NCI-H1694 treated with DMSO at 0.1 percent for 48 hours (cell line): ENCODE results near the gene PDHA1.

ENCODE experiments used
- DNase-seq: peaks from one replicate; lab custom pipeline; 2025; lab: John Stamatoyannopoulos, UW

The PDHA1 gene

GRCh38 chrX:19375546-19375945, 31.8 kb downstream of the PDHA1 start:
- DNase-seq = no peak

- DNase-seq = no peak
Observed at GRCh38 chrX:19377799-19378198, 34.1 kb downstream of the PDHA1 start.

GRCh38 chrX:19381326-19381725, 37.6 kb downstream of the PDHA1 start:
- DNase-seq = no peak

GRCh38 chrX:19382555-19383145, 38.9 kb downstream of the PDHA1 start:
- no peak for DNase-seq

GRCh38 chrX:19386679-19387078, 43.0 kb downstream of the PDHA1 start:
- DNase-seq = no peak

- DNase-seq = no peak
Observed at GRCh38 chrX:19388064-19388679, 44.4 kb downstream of the PDHA1 start.

GRCh38 chrX:19388741-19389140, 45.0 kb downstream of the PDHA1 start:
- DNase-seq = no peak

GRCh38 chrX:19389227-19389845, 45.6 kb downstream of the PDHA1 start:
- DNase-seq = no peak

- no peak for DNase-seq
Observed at GRCh38 chrX:19392078-19392477, 48.4 kb downstream of the PDHA1 start.

- no peak for DNase-seq
Observed at GRCh38 chrX:19392703-19393102, 49.0 kb downstream of the PDHA1 start.

GRCh38 chrX:19403696-19404095, 60.0 kb downstream of the PDHA1 start:
- no peak for DNase-seq

- DNase-seq = no peak
Observed at GRCh38 chrX:19410259-19410658, 66.5 kb downstream of the PDHA1 start.
